ENCODE results near the gene FAM161B.

DNA sequence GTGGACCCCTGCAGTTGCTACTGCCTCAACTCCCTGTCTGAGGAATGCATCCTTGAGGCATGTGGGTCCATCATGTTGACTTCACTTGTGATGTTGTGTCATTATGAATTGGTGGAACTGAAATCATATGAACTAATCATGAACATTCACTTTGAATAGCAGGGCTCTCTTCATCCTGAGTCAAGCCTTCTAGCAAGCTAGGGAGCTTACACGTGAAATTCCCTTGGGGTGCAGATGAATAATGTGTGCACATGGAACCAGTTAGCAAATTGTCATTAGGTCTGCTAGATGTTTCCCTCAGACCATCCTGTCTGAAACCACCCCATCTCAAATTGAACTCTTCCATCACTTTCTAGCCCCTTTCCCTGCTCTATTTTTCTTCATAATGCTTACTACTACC is 3.8 kb upstream of the FAM161B start:
- no peak for TF ChIP-seq EZH2 (IDR thresholded peaks at IDR 0.05)
- TF ChIP-seq, protein P1, sequence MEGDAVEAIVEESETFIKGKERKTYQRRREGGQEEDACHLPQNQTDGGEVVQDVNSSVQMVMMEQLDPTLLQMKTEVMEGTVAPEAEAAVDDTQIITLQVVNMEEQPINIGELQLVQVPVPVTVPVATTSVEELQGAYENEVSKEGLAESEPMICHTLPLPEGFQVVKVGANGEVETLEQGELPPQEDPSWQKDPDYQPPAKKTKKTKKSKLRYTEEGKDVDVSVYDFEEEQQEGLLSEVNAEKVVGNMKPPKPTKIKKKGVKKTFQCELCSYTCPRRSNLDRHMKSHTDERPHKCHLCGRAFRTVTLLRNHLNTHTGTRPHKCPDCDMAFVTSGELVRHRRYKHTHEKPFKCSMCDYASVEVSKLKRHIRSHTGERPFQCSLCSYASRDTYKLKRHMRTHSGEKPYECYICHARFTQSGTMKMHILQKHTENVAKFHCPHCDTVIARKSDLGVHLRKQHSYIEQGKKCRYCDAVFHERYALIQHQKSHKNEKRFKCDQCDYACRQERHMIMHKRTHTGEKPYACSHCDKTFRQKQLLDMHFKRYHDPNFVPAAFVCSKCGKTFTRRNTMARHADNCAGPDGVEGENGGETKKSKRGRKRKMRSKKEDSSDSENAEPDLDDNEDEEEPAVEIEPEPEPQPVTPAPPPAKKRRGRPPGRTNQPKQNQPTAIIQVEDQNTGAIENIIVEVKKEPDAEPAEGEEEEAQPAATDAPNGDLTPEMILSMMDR (IDR thresholded peaks at IDR 0.05): no peak

Data from neural progenitor cell (in vitro differentiated cells).